HT1080 (cell line): ENCODE measurements around the gene JMJD4. TPM values are rescaled to one million over a fixed set of nuclear protein-coding genes. Genes with fewer than 3 reads are reported as not detected.

Source experiments
- DNase-seq: peaks from one replicate; pipeline ENCODE4 v3.0.0-alpha.2; 2015; ENCODE audit warnings: low read depth
- polyA plus RNA-seq, 2 experiments: library from polyadenylated mRNA; depleted of rRNA; stranded (reverse); fragments of >200 nt; gene quantifications; 2 replicates each; pipeline ENCODE4 v1.2.3, GENCODE V29; 2015
- total RNA-seq: library from RNA; depleted of rRNA; stranded (reverse); fragments of >200 nt; shearing (Covaris generic); gene quantifications from 2 replicates; pipeline ENCODE4 v1.2.3, GENCODE V29; 2014; rRNA removed

JMJD4 gene
- 37.7 and 47.6 TPM in 2 replicates for total RNA-seq
- 19.7 and 20.4 TPM in 2 replicates for polyA plus RNA-seq (2015; cell fraction: cytosol; rRNA removed)
- 26.3 and 31.5 TPM in 2 replicates for polyA plus RNA-seq (2015; cell fraction: nucleus; rRNA removed)

DNA sequence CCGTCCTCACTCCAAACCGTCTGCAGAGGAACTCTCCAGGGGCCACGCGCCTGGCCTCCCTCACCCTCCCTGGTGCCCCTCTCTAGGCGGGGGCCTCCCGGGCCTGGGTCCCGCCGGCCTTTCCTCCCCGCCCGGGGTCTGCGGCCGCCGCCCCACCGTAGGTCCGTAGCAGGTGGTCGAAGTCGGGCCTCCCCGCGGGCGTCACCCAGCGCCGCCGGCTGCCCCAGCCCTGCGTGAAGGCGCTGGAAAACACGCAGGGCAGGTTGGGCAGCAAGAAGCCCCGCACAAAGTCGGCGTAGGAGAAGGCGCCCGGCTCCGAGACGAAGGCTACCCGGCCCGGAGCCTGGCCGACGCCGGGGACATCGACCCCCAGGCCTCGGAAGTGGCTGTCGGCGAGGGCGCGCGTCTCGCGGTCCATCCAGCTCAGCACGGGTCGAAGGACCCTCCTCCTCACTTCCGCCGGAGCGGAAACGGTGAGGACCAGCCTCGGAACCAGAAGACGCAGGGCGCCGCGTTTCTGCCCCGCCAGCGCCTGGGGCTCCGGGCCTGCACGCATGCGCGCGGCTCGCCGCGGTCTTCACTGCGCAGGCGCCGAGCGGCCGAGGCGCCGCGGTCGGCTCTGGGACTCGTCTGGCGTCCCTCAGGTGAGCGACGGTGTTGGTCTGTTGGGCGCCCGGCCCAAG lies at the start of gene JMJD4, which contains the start of gene SNAP47:
Gene JMJD4, minus strand, starts transcription at position 447 of the 683 bp plus-strand sequence. Its CDS starts 29 bp downstream, at position 418.
Gene SNAP47, plus strand, starts transcription at position 580 of the 683 bp plus-strand sequence. CDS start 12,302 bp downstream, outside the sequence.
- DNase-seq: peak; percentile 88

DNA sequence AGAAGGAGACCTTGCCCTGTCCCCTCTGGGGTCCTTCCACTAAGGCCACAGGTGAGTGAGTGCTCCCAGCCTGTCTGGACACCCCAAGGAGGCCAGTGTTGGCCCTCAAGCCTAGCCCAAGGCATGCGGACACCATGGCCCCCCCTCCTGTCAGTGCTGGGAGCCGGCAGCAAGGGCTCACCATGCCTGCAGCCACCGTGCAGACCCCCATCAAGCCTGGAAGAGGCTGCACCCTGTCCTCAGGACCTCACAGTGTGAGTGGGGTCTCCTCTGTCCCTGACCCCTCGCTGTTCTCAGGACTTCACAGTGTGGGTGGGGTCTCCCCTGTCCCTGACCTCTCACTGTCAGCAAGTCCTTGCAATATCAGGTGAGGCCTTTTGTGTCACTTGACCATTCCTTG lies 47.1 kb upstream of the JMJD4 start:
- DNase-seq: no peak

- DNase-seq: no peak
Measured at GRCh38 chr1:227781314-227781930, 46.3 kb upstream of the JMJD4 start.

DNA sequence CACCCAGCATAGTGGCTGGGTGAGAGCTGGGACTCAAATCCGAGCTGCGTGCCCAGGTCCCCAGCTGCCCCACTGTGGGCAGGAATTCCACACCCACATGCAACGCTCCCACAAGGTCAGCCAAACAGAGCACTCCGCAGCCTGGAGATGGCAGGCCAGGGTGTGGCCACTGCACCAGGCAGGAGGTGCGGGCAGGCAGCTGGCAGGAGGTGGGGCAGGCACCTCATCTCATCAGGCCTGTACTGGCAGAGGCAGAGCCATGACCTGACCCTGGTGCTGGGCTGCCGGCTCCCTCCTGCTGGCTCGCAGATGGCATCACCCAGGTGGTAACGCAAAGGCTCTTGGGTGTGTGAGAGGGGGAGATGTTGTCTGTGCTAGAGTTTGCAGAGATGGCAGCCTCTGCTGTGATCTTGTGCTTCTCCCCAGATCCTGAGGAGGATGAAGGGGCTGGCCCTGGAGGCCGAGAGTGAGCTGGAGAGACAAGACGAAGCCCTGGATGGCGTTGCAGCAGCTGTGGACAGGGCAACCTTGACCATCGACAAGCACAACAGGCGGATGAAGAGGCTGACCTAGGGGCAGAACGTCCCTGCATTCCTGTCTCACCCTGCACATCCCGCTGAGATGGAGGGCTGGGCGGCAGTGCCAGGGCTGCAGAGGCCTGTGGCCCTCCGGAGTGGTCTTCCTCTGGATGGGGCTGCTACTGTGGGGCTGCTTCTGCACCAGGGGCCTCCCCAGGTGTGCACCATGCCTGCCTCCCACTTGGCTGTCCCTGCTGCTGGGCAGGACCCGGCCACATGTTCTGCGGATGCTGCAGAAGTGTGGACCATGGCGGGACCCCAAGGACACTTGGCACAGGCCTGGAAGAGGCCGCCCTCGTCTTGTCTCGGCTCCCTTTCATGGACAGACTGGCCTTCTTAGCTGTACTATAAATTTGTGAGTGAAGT lies 45.3 kb upstream of the JMJD4 start:
- no peak for DNase-seq

DNA sequence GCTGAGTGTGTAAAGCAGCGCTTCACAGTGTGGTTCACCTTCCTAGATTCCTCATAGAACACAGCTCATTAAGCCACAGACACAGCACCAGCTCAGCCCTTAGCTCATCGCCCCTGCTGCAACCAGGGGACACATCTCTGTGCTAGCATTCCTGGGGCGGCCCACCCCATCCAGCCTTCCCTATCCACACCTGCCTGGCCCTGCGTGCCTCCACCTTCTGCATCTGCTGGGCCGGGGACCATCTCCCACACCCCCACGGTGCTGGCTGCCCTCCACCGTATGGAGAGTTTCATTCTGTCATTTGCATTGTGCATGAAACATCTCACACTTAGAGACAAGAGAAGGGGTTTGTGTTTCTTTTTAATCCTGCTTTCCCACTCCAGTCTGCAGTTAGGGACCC lies 44.6 kb upstream of the JMJD4 start:
- no peak for DNase-seq

GRCh38 chr1:227779021-227779441 lies 43.9 kb upstream of the JMJD4 start:
- DNase-seq: no peak

DNA sequence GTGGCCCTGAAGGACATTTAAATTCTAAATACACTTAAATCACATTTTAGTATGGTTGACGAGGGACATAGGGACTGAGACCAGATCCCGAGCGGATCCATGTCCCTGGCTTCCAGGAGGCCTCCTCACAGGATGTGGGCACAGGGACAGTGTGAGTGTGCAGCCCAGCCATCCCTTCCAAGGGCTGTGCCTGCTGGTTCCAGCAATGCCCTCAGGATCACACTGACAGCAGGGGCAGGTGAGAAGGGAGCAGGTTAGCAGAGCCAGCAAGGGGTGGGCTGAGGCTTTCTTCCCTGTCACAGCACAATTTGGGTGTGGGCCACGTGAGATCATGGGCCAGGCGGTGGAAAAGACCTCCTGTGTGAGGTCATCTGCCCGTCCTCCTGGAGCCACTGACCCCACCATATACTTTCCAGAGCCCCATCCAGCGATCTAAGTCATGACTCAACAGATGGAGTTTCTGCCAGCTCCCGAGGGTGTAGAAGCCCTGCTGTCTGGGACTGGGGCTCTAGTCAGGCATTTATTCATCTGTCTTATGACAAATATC lies 43.4 kb upstream of the JMJD4 start:
- peak; percentile 47 for DNase-seq

DNA sequence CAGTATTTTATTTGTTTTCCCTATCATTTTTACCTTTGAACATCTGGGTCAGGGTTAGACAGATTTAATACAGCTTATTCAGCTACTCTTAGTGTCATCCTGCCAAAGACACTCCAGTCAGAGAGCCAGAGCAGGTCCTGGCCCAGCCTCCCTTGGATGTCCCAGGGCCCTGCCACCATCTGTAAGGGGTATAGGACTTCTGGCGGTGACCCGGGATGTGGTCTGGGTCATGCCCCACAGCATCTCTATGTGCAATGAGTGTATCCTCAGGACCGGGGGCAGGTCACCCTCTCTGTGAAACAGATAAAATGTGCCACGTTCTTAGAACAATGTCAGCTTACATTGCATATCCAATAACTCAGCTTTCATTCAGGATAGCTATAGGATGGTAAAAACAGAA lies 42.5 kb upstream of the JMJD4 start:
- no peak for DNase-seq

GRCh38 chr1:227777156-227777555 lies 42.1 kb upstream of the JMJD4 start:
- no peak for DNase-seq

GRCh38 chr1:227776331-227776771 lies 41.2 kb upstream of the JMJD4 start:
- DNase-seq: peak; percentile 56

DNA sequence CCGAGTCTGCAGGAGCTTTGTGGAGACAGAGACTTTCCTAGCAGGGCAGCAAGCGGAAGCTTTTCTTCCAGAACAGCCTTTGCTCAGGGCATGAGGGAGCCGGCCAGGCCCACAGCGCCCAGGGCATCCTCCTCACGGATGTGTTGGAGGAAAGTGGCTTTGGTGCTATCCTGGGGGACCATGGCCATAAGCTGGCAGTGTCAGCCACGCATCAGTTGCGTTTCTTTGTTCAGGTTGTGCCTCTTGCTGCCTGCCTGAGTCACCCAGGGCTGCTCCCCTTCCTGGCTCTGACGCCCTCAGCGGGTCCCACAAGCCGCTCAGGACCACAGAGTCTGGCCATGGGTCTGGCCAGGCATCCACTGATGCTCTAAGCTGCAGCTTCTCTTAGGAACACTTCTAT lies 40.7 kb upstream of the JMJD4 start:
- no peak for DNase-seq

DNA sequence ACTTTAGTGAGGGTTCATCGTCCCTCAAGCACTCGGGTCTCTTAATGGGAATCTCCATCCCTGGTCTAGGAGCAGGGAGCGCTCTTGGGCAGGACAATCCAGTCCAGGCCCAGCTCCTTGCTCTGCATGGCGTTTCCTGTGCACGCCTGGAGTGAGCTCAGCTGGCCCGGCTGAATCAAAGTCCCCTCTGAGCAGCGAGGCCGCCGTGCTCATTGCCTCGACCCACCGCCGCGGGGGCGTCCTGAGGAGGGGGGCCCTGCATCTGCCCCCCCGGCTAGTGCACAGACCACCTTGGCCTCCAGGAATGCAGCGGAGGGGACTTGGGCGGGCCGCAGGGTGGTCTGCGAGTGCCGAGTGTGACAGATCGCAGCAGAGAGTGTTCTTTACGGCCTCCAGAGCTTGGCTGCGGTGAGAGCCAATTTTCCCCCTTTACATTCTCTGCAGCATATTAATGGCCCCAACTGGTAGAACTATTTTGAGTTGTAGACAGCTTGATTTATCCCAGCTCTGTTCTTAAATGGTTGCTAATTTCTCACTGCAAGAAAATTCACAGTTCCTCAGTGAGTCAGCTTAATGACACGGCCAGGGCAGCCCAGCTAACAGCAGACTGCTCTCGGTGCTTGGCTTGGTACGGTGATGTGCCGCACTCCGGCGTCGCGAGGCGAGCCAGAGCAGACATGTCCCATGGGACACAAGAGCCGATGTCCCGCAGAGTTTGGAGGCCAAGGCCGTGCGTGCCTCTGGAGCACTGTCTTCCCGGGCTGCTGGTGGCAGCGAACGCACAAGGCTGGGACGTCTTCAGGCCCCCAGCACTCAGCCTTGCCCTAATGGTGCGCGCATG lies 39.9 kb upstream of the JMJD4 start:
- DNase-seq: no peak

- no peak for DNase-seq
Measured at GRCh38 chr1:227774051-227774731, 39.1 kb upstream of the JMJD4 start.

DNA sequence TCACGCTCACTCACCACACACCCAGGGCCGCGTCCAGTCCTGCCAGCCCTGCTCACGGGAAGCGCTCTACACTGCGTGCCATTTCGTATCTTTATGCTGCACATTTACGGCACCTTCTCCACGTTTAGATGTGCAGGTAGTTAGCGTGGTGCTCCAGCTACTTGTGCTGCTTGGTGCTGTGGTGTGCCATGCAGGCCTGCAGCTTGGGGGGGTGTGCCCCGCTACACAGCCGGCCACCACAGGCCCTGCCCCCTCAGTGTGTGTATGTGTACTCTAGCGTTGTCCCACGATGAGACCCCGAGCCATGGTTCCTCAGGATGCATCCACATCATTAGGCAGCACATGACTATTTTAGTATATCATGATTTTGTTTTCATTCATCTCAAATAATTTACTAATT lies 38.5 kb upstream of the JMJD4 start:
- no peak for DNase-seq

- no peak for DNase-seq
Measured at GRCh38 chr1:227771771-227772170, 36.7 kb upstream of the JMJD4 start.

DNA sequence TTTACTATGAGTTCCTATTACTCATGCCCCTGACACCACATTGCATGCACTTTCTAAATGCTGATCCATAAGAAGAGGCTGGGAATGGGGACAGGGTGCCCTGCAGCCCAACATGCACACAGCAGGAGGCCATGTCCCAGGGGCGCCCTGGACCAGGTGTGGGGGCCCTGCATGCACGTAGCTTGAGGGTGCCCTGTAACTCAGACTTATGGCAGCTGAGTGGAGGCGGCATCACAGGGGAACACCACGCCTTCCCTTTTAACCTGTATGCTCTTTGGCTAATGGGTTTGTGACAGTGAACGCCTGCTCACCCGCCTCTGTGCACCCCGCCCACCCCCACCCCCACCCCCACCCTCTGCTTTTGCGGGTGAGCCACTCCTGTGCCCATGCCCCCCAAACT lies 36.2 kb upstream of the JMJD4 start:
- DNase-seq: no peak

DNA sequence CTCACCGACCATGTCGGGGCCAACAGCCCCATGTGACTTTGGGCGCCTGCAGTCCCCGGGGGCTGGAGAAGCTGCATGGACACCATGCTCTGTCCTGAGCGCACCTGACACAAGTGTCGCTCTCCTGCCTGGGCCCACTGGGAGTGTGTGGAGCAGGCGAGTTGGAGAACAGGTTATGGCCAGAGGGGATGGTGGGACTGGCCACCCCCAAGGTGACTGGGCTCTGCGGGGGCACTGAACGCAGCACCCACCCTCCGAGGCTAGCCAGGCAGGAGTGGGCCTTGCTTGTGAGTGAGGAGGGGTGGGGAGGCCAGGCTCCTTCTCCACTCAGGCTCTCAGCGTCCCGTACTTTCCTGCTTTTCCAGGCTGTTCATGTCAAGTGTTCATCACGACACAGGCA lies 35.7 kb upstream of the JMJD4 start:
- no peak for DNase-seq

GRCh38 chr1:227769936-227770494 lies 34.9 kb upstream of the JMJD4 start:
- DNase-seq: no peak
